ENCODE measurements around the gene YPEL2. TPM values are rescaled to one million over a fixed set of nuclear protein-coding genes. Genes with fewer than 3 reads are reported as not detected.

The YPEL2 gene
- total and polyA plus RNA-seq, 2 of the 13 experiments (the other 11 are each of a cell fraction or from before 2014, with no cell fraction given), result 8.5 to 21.1 TPM

GRCh38 chr17:59330053-59330942 lies 1.2 kb upstream of the YPEL2 start (continued):
- peak; percentile 93 for TF ChIP-seq PRDM15 (CRISPR knock-in tag; IDR thresholded peaks at IDR 0.05)
- no peak; the same call in 1 of the 2 replicates for TF ChIP-seq TFDP1 (CRISPR knock-in tag; IDR thresholded peaks at IDR 0.05; ENCODE audit: borderline replicate concordance)
- peak; percentile 97 for TF ChIP-seq ZNF605 (CRISPR knock-in tag; IDR thresholded peaks at IDR 0.05)
- no peak for TF ChIP-seq CBX2 (IDR thresholded peaks at IDR 0.05; ENCODE audit: low read depth, low read length)
- TF ChIP-seq CBX2 (CRISPR knock-in tag; IDR thresholded peaks at IDR 0.05; ENCODE audit: low read depth), result no peak
- peak; percentile 65; the same call in 1 of the 2 replicates for TF ChIP-seq TAF1 (CRISPR knock-in tag; IDR thresholded peaks at IDR 0.05)
- peak; percentile 55; the same call in 1 of the 2 replicates for TF ChIP-seq ZBTB34 (CRISPR knock-in tag; IDR thresholded peaks at IDR 0.05)
- TF ChIP-seq GABPA (IDR thresholded peaks at IDR 0.05; ENCODE audit: low read depth, low read length), result no peak
- 0 out of 2 replicates have a peak, but pooled peaks have one; percentile 35 for TF ChIP-seq GABPA (CRISPR knock-in tag; IDR thresholded peaks at IDR 0.05; ENCODE audit: low read depth)
- no peak for TF ChIP-seq ZNF564 (CRISPR knock-in tag; IDR thresholded peaks at IDR 0.05)
- no peak for TF ChIP-seq STAT5B (CRISPR knock-in tag; IDR thresholded peaks at IDR 0.05)
- TF ChIP-seq TCF7 (IDR thresholded peaks at IDR 0.05; ENCODE audit: low read depth), result 0 out of 2 replicates have a peak, but pooled peaks have one; percentile 24
- no peak for TF ChIP-seq DMAP1 (CRISPR knock-in tag; IDR thresholded peaks at IDR 0.05)
- no peak for TF ChIP-seq BRF2 (CRISPR knock-in tag; IDR thresholded peaks at IDR 0.05)
- no peak for TF ChIP-seq NBN (conservative IDR thresholded peaks at IDR 0.05)
- TF ChIP-seq TBP (CRISPR knock-in tag; IDR thresholded peaks at IDR 0.05), result no peak
- TF ChIP-seq SOX13 (IDR thresholded peaks at IDR 0.05), result no peak
- peak in 1 of 2 experiments; percentile 67; a peak in 2 of 4 replicates for TF ChIP-seq SOX13 (CRISPR knock-in tag; conservative IDR thresholded peaks at IDR 0.05 in 1 of 2, IDR thresholded peaks at IDR 0.05 in 1 of 2)
- TF ChIP-seq SIX4 (CRISPR knock-in tag; IDR thresholded peaks at IDR 0.05), result no peak
- peak; percentile 78; the same call in 1 of the 2 replicates for TF ChIP-seq NFKB2 (CRISPR knock-in tag; IDR thresholded peaks at IDR 0.05; ENCODE audit: borderline replicate concordance)
- TF ChIP-seq CC2D1A (CRISPR knock-in tag; IDR thresholded peaks at IDR 0.05), result no peak
- TF ChIP-seq HDAC2 (CRISPR knock-in tag; IDR thresholded peaks at IDR 0.05), result peak; percentile 89
- TF ChIP-seq ZMYM4 (CRISPR knock-in tag; IDR thresholded peaks at IDR 0.05), result peak; percentile 45
- TF ChIP-seq KMT2B (CRISPR knock-in tag; IDR thresholded peaks at IDR 0.05), result no peak; the same call in 1 of the 2 replicates
